ENCODE data around the gene MSMP. TPM values are rescaled to one million over a fixed set of nuclear protein-coding genes. Genes with fewer than 3 reads are reported as not detected.
A peak's percentile ranks its signal among the peaks of the same experiment; 100 is the strongest.

Gene MSMP
- total RNA-seq, 1 donor from 2014 or later: not detected

- H3K27ac ChIP-seq: no peak overlapping the region
- peaks cover 12% of the 10 kb centered on the region in 2 donors for H3K36me3 ChIP-seq
- H3K27me3 ChIP-seq: no peaks in the 10 kb centered on the region
- no peak for TF ChIP-seq CTCF (IDR thresholded peaks at IDR 0.05)
- intact Hi-C loops (cut with DNase I): no loop called here
- H3K4me1 ChIP-seq: peaks cover 5 to 29% of the 10 kb centered on the region in 2 donors
- DNase-seq (ENCODE audit: low spot score in 2 of 2): no peak
- H3K9me3 ChIP-seq: no peaks in the 10 kb centered on the region
- H3K4me3 ChIP-seq: no peak overlapping the region
Observed at GRCh38 chr9:35795695-35796094, 41.6 kb upstream of the MSMP start.

- DNase-seq (ENCODE audit: low spot score in 2 of 2): no peak
- Histone ChIP-seq H3K27ac (peak overlapping the region; percentile 81 to 87), H3K4me1 (peaks cover 5 to 32% of the 10 kb centered on the region in 2 donors), H3K36me3 (no peaks in the 10 kb centered on the region), H3K9me3 (no peaks in the 10 kb centered on the region), H3K4me3 (peak overlapping the region; percentile 64 to 87), H3K27me3 (no peaks in the 10 kb centered on the region)
- intact Hi-C loops (cut with DNase I): loop anchor here (1.0 to 5.0 kb wide), 2 partner anchors 19 to 154 kb away; partner anchors contain the start of gene SPAG8
- TF ChIP-seq CTCF (IDR thresholded peaks at IDR 0.05): no peak
Observed at GRCh38 chr9:35793461-35793860, 39.4 kb upstream of the MSMP start.

DNA sequence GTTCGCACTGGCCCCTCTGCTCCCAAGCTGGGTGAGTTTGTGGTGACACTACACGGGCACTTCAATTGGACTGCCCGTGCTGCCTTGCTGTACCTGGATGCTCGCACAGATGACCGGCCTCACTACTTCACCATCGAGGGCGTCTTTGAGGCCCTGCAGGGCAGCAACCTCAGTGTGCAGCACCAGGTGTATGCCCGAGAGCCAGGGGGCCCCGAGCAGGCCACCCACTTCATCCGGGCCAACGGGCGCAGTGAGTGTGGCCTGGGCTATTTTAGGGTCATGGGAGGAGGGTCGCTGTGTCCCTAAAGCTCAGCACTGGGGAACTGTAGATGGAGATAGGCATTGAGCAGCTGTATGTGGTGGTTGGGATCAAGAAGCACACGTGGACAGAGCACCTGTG lies 38.8 kb upstream of the MSMP start:
- no peaks in the 10 kb centered on the region for H3K9me3 ChIP-seq
- no peak for TF ChIP-seq CTCF (IDR thresholded peaks at IDR 0.05)
- peak overlapping the region; percentile 81 to 87 for H3K27ac ChIP-seq
- peaks cover 5 to 32% of the 10 kb centered on the region in 2 donors for H3K4me1 ChIP-seq
- no peaks in the 10 kb centered on the region for H3K27me3 ChIP-seq
- H3K4me3 ChIP-seq: peak overlapping the region; percentile 64 to 87
- intact Hi-C loops (cut with DNase I): loop anchor here (1.0 to 5.0 kb wide), 2 partner anchors 19 to 154 kb away; partner anchors contain the start of gene SPAG8
- no peaks in the 10 kb centered on the region for H3K36me3 ChIP-seq
- no peak for DNase-seq (ENCODE audit: low spot score in 2 of 2)

GRCh38 chr9:35792024-35792813 lies 38.1 kb upstream of the MSMP start:
- Histone ChIP-seq H3K27me3 (no peaks in the 10 kb centered on the region), H3K36me3 (no peaks in the 10 kb centered on the region), H3K9me3 (no peaks in the 10 kb centered on the region), H3K27ac (peak overlapping the region; percentile 81 to 87), H3K4me3 (peak overlapping the region; percentile 64 to 87), H3K4me1 (peaks cover 5 to 28% of the 10 kb centered on the region in 2 donors)
- DNase-seq (ENCODE audit: low spot score in 2 of 2): no peak
- TF ChIP-seq CTCF (IDR thresholded peaks at IDR 0.05): no peak
- intact Hi-C loops (cut with DNase I): loop anchor here (5.0 kb wide), 1 partner anchor 155 kb away; no protein-coding TSS in a partner anchor

DNA sequence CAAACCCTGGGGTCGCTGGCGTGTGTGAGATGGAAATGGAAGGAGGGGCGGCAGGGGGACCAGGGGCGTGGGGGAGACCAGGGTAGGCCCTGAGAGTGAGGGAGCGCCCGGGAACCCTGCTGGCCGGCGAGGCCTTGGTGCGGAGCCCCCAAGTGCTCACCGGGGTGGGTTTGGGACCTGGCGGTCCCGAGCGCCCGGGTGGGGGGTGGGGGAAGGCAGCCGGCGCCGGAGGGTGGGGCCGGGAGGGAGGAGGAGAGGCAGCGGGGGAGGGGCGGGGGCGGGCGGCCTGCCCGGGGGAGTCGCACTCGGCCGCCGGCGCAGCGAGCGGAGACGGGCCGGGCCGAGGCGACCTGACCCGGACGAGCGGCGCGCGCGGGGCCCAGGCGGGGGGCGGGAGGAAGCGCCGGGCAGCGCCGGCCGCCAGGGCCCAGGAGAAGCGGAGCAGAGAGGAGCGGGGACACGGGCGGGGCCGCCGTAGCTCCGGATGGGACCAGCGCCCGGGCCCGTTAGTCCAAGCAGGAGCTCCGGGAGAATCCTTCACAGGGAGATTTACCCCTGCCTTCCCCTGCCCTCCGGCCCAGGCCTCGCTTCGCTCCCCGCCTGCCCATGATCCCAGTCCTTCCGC lies 37.3 kb upstream of the MSMP start, which contains the start of gene NPR2:
NPR2 (plus strand) TSS at position 295 of the 625 bp plus-strand sequence. CDS start 818 bp downstream, outside the sequence.
- Histone ChIP-seq H3K27me3 (no peaks in the 10 kb centered on the region), H3K36me3 (no peaks in the 10 kb centered on the region), H3K9me3 (no peaks in the 10 kb centered on the region), H3K27ac (peak within 1 kb of the TSS; percentile 81 to 87), H3K4me3 (peak within 1 kb of the TSS; percentile 64 to 87), H3K4me1 (peaks cover 5 to 28% of the 10 kb centered on the region in 2 donors)
- intact Hi-C loops (cut with DNase I): loop anchor here (1.0 to 5.0 kb wide), 3 partner anchors 36 to 156 kb away; partner anchors contain the start of genes CREB3 and TLN1
- no peak for TF ChIP-seq CTCF (IDR thresholded peaks at IDR 0.05)
- DNase-seq (ENCODE audit: low spot score in 2 of 2): no peak
